Measurements from ENCODE around the gene ATF7.
A peak's percentile ranks its signal among the peaks of the same experiment; 100 is the strongest.
"Not testable (repeated sequence)": the region's sequence is repeated elsewhere in the genome, so short reads cannot be mapped to it uniquely, and the experiment has no call there.

The ATF7 gene

DNA sequence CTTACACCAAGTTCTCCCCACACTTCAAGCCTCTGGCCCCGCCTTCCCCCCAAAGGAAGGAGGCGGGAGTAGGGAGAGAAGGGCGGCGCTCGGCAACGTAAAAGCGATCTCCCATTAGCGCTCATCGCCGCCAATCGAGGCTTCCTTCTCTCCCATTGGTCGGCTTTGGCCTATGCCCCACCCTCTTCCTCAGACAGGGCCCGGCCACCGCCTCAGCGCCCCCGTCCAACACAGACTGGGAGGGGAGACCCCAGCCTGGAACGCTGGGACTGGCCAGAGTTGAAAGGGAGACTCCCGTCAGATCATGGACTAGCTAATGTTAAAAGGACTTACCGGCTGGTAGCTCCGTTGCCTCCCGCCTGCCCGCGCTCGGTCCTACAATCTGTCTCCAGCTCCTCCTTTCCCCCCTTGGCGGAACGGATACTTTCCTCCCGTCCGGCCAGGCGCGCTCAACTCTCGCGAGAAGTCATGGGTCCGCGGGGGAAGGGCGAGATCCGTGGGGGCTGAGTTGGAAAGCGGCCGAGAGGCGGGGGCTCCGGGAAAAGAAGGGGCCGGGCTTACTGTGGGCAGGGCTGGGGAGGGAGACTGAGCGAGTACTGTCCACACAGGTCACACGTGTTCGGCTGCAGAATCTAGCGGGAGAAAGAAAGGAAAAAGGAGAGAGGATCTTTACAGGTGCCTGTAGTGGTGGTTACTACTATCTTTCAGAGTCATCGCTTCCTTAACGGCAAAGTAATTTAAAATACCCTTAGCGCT, at the start of gene ATF7:
Gene ATF7 (minus strand): TSS at position 437 of the 756 bp plus-strand sequence. CDS start 25,382 bp downstream, outside the sequence.
- DNase-seq, result peak; percentile 97 to 98

GRCh38 chr12:53674977-53675700, 49.0 kb upstream of the ATF7 start:
- no peak for DNase-seq

DNA sequence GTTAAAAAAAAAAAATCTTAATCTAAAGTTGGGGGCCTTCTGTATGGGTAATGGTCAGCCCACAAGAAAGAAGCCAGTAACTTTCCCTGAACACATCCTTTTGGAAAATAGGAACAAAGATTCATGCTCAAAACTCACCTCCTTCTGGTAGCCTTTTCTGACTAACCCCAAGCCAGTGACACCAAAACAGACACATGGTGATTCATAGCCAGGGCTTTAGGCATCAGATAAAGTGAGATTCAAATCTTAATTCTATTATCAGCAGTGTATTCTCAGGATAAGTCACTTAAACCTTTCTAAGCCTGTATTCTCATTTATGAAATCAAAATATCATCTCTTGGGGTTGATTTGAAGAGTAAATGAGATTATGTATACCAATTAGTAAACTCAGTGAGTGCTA, 44.8 kb upstream of the ATF7 start:
- no peak for DNase-seq

GRCh38 chr12:53670308-53670707, 44.1 kb upstream of the ATF7 start:
- DNase-seq, result no peak

- DNase-seq, result no peak
Measured at GRCh38 chr12:53667080-53667479, 40.9 kb upstream of the ATF7 start.

DNA sequence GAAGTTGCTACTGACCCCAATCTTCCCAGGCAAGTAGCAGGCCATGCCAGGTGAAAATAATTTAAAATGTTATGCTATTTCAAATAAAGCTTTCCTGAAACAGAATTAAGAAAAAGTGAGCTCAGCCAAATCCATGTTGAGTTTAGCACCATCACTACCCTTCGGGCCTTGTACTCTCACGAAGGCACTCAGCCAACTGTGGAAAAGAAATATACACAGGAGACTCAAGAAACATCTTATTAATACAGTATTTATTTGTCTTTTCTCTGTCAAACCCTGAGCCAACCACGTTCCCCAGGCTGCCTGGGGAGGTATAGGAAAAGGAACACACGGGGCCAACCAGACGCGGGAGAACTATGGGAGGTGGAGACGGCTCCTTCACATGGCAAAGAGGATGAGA, 38.8 kb upstream of the ATF7 start:
- no peak for DNase-seq

DNA sequence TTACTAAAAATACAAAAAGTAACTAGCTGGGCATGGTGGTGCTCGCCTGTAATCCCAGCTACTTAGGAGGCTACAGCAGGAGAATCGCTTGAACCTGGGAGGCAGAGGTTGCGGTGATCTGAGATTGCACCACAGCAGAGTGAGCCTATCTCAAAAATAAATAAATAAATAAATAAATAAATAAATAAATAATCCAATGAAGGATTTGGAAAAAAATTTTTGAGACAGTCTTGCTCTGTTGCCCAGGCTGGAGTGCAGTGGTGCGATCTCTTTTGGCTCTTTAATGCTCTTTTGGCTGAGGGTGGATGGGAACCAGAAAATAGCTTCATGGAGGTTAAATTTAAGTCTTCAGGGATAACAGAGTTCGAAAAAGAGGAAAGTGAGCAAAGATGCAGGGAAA, 38.0 kb upstream of the ATF7 start:
- no peak for DNase-seq

- DNase-seq, result no peak
Measured at GRCh38 chr12:53660041-53660440, 33.9 kb upstream of the ATF7 start.

- no peak for DNase-seq
Measured at GRCh38 chr12:53659571-53659981, 33.4 kb upstream of the ATF7 start.

DNA sequence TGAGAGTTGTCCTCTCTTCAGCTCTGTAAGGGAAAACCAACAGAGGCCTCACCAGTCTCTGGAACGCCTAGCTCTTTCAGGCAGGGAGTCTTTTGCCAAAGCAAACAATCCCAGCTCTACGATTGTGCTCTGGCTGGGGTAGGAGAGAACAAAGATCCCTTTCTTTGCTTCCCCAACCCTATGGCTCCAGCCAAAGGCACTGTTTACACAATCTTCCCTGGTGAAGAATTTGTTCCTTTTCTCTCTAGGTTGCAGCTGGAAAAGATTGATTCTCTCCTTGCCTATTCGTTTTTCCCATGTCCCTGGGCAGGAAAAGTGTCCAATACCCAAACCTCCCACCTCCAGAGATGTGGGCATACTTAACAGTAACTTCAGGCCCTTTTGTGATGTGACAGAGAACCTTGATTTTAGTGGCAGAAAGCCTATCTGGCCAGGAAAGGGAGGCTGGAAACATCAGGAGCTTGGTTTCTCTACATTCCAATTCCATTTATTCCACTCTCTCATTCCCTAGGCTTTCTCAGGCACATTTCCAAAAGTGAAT, 32.9 kb upstream of the ATF7 start:
- DNase-seq, result no peak

- no peak for DNase-seq
Measured at GRCh38 chr12:53657041-53657440, 30.9 kb upstream of the ATF7 start.

DNA sequence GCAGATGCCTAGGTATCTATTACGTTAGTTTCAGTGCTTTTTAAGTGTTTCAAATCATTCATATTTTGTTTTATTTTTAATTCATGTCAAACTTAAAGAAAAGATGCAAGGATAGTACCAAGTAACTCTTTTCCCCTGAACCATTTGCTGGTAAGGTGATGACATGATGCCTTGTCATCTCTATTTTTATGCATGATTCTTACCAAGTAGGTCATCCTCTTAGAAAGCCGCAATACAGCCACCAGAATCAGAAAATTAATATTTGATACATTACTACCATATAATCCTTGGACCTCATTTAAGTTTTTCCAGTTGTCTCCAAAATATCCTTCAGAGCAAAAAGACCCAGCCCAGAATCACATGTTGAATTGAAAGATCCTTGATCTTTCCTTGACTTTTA, 27.4 kb upstream of the ATF7 start:
- DNase-seq, result no peak

DNA sequence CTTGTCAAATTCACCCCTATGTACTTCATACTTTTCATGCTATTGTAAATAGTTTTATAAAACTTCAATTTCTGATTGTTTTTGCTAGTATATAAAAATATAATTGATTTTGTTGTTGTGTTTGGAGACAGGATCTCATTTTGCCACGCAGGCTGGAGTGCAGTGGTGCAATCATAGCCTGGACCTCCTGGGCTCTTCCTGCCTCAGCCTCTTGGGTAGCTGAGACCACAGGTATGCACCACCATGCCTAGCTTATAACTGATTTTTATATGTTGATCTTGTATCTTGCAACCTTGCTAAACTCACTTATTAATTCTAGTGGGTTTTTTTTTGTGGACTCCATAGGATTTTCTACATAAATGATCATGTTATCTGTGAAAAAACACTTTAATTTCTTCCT, 26.2 kb upstream of the ATF7 start:
- no peak for DNase-seq

- no peak for DNase-seq
Measured at GRCh38 chr12:53651737-53652136, 25.6 kb upstream of the ATF7 start.

GRCh38 chr12:53646300-53646699, 20.1 kb upstream of the ATF7 start:
- DNase-seq, result not testable (repeated sequence)

DNA sequence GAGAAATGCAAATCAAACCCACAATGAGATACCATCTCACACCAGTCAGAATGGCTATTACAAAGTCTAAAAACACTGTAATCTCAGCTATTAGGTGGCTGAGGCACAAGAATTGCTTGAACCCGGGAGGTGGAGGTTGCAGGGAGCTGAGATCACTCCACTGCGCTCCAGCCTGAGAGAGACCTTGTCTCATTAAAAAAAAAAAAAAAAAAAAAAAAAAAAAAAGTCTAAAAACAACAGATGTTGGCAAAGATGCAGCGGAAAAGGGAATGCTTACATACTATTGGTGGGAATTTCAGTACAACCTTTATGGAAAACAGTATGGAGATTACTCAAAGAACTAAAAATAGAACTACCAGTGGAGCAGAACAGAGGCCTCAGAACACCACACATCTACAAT, 19.0 kb upstream of the ATF7 start:
- DNase-seq, result no peak

- no peak for DNase-seq
Measured at GRCh38 chr12:53644133-53644532, 18.0 kb upstream of the ATF7 start.

GRCh38 chr12:53643232-53643979, 17.2 kb upstream of the ATF7 start:
- no peak for DNase-seq

DNA sequence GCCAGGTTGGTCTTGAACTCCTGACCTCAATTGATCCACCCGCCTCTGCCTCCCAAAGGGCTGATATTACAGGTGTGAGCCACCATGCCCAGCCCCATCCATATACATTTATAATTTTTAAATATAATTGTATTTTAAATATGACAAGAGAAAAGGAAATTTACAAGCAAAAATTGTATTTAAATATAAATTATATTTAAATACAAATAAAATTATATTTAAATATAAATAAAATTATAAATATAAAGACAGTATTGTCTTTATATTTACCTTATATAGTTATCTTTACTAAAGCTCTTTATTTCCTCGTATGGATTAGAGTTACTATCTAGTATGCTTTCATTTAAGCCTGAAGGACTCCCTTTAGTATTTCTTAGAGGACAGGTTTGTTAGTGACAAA, 11.9 kb upstream of the ATF7 start:
- DNase-seq, result no peak

DNA sequence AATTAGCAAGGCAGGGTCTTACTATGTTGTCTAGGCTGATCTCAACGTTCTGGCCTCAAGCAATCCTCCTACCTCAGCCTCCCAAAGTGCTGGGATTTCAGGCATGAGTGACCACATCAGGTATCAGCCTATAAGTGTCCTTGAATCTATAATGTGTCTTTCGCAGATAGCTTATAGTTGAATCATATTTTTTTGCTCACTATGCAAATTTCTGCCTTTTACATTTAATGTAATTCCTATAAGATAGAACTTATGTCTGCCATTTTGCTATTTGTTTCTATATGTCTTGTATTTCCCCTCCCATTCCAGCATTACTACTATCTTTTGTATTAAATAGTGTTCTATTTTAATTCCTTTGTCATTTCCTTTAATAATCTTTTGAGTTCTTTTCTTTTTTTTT, 10.5 kb upstream of the ATF7 start:
- DNase-seq, result no peak

DNA sequence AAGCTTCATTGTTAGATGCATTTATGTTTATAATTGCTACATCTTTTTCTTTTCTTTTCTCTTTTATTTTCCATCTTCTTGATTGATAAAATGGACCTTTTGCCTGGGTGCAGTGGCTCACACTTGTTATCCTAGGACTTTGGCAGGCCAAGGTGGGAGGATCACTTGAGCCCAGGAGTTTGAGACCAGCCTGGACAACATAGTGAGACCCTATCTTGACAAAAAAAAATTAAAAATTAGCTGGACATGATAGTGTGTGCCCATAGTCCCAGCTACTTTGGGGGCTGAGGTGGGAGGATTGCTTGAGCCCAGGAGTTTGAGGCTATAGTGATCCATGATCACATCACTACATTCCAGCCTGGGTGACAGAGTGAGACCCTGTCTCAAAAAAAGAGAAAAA, 9.5 kb upstream of the ATF7 start:
- not testable (repeated sequence) for DNase-seq

- DNase-seq, result no peak
Measured at GRCh38 chr12:53631721-53632120, 5.5 kb upstream of the ATF7 start.

DNA sequence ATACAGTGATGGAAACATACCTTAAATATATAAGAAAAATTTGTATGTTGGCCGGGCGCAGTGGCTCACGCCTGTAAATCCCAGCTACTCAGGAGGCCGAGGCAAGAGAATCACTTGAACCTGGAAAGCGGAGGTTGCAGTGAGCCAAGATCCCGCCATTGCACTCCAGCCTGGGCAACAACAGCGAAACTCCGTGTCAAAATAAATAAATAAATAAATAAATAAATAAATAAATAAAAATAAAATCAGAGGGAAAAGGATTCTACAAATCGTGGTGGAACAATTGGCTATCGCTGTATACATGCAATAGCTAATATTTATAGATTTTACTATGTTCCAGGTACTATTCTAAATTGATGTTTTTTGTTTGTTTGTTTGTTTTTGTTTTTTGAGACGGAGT, 1.7 kb upstream of the ATF7 start:
- no peak for DNase-seq

Measured in CD4-positive, alpha-beta T cell treated with Interferon alpha-2 for 1 hour (primary cell).